Stomach (tissue), 4 donors: Measurements from ENCODE around the gene PLAC9.

Experiments
- POLR2AphosphoS5 ChIP-seq, 3 donors: sonication (generic); formaldehyde crosslinking; IDR thresholded peaks; one replicate each; pipeline ENCODE4 v1.6.1; 2016; ENCODE audit warnings: antibody characterized with exemption in 3 of 3
- TF ChIP-seq, protein P1 (sequence below), 7 experiments: fragments of 450-650 bp in 4 of 7; fragments of 200-600 bp in 3 of 7; sonication (generic) in 3 of 7; IDR thresholded peaks; one replicate each; pipeline ENCODE4 v1.5.1; 2016 to 2019; ENCODE audit warnings: antibody characterized with exemption in 7 of 7, control low read depth in 2 of 7, mild to moderate bottlenecking in 1 of 7

GRCh38 chr10:80188713-80189112 lies 56.2 kb downstream of the PLAC9 start:
- no peak for TF ChIP-seq POLR2AphosphoS5 (IDR thresholded peaks at IDR 0.05)
- TF ChIP-seq, protein P1, sequence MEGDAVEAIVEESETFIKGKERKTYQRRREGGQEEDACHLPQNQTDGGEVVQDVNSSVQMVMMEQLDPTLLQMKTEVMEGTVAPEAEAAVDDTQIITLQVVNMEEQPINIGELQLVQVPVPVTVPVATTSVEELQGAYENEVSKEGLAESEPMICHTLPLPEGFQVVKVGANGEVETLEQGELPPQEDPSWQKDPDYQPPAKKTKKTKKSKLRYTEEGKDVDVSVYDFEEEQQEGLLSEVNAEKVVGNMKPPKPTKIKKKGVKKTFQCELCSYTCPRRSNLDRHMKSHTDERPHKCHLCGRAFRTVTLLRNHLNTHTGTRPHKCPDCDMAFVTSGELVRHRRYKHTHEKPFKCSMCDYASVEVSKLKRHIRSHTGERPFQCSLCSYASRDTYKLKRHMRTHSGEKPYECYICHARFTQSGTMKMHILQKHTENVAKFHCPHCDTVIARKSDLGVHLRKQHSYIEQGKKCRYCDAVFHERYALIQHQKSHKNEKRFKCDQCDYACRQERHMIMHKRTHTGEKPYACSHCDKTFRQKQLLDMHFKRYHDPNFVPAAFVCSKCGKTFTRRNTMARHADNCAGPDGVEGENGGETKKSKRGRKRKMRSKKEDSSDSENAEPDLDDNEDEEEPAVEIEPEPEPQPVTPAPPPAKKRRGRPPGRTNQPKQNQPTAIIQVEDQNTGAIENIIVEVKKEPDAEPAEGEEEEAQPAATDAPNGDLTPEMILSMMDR (IDR thresholded peaks at IDR 0.05), result no peak
